Rectal smooth muscle tissue (tissue), 1 donor: ENCODE measurements around the gene SMIM41.

Source experiments
- H3K27ac ChIP-seq: one replicate; pipeline ENCODE4 v1.7.0; 2013; ENCODE audit warnings: low read depth, low read length, inconsistent platforms
- H3K27me3 ChIP-seq: one replicate; pipeline ENCODE4 v1.7.0; 2013; ENCODE audit warnings: low read length; ENCODE audit not compliant: control insufficient read depth, insufficient read depth
- H3K36me3 ChIP-seq: one replicate; pipeline ENCODE4 v1.7.0; 2013; ENCODE audit warnings: low read length; ENCODE audit not compliant: control insufficient read depth, insufficient read depth
- H3K4me1 ChIP-seq: one replicate; pipeline ENCODE4 v1.7.0; 2013; ENCODE audit warnings: low read length; ENCODE audit not compliant: control insufficient read depth, insufficient read depth
- H3K4me3 ChIP-seq: one replicate; pipeline ENCODE4 v1.7.0; 2013; ENCODE audit warnings: low read length
- H3K9ac ChIP-seq: one replicate; pipeline ENCODE4 v1.7.0; 2013; ENCODE audit warnings: low read length

The SMIM41 gene

DNA sequence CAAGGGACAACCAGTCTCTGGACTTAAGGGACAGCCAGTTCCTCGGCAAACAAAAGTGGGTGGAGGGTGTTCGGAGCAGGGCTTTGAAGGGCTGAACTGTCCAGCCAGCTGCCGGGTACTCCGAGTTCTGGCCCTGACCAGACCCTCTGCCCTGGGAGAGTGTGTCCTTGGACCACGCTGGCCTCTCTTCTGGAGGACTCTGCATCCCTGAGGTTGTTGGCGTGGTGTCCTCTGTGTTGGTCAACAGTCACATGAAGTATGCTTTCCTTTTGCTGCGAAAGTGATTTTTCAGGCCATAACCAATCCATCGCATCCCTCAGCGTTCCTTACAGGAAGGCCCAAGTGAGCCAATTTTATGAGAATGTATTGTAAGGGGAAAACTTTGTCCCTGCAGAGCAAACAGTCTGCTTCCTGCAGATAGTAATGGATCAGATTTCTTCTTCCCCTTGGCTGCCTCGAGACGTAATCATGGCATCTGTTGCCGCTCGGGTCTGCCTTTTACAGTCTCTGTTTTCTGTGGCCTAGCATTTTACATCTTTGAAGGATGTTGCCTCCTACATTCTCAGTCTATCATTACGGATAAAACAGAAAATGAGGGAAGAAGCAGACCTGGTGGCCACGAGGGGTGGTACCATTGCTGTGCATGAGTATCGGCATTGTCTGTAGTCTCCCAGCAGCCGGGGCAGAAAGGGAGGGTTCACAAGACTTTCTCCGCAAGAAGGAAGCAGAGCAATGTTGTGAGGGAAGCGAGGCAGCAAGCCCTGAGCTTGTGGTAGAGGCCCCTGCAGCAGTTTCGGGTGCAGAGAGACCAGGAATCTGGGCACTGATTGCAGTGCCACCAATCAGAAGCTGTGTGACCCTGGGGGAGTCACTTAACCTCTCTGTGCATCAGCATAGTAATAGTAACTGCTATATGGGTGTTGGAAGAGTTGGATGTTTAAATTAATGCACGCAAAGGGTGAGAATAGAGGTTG is 47.4 kb downstream of the SMIM41 start:
- no peak overlapping the region for H3K9ac ChIP-seq
- no peaks in the 10 kb centered on the region for H3K36me3 ChIP-seq
- H3K27ac ChIP-seq = no peak overlapping the region
- H3K4me3 ChIP-seq = no peak overlapping the region
- H3K4me1 ChIP-seq = no peaks in the 10 kb centered on the region
- no peaks in the 10 kb centered on the region for H3K27me3 ChIP-seq

DNA sequence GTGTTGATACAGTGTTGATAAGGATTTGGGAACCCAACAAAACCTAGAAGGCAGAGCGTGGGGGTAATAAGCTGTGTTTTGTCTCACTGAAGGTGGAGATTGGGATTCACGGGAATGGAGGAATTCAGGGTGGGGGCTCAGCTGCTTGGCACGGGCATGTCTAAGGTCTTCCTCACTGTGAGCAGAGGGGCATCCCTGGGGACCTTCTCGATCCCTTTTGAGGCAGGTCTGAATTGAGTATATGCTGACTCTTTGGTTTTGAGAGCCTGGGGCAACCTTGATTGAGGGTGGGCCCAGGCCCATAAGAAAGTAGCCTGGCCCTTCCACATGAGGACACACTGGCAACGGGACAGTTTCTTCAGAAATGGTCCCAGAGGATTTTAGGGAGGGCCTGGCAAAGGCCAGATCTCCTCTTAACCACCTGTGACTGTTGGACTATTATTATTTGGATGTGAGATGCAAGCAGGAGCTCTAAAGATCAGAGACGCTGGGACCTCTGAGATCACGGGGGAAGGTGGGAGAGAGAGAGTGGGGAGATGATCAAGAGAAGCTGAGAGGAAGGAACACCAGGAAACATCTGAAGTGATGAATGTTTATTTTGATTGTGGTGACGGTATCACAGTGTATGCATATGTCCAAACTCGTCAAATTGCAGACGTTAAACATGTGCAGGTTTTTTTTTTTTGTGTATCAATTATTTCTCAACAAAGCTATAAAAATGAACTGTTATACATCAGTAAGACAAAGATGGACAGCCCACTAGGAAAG is 48.4 kb downstream of the SMIM41 start:
- Histone ChIP-seq H3K36me3 (no peaks in the 10 kb centered on the region), H3K9ac (no peak overlapping the region), H3K4me3 (no peak overlapping the region), H3K27me3 (no peaks in the 10 kb centered on the region), H3K27ac (no peak overlapping the region), H3K4me1 (no peaks in the 10 kb centered on the region)

- Histone ChIP-seq H3K27ac (no peak overlapping the region), H3K27me3 (no peaks in the 10 kb centered on the region), H3K9ac (no peak overlapping the region), H3K4me3 (no peak overlapping the region), H3K4me1 (no peaks in the 10 kb centered on the region), H3K36me3 (no peaks in the 10 kb centered on the region)
These were observed 51.2 kb downstream of the SMIM41 start for GRCh38 chr12:52130711-52131110.

GRCh38 chr12:52132754-52133161 is 53.3 kb downstream of the SMIM41 start:
- no peaks in the 10 kb centered on the region for H3K36me3 ChIP-seq
- no peak overlapping the region for H3K9ac ChIP-seq
- no peaks in the 10 kb centered on the region for H3K4me1 ChIP-seq
- H3K4me3 ChIP-seq = no peak overlapping the region
- H3K27ac ChIP-seq = no peak overlapping the region
- peaks cover 1% of the 10 kb centered on the region for H3K27me3 ChIP-seq

DNA sequence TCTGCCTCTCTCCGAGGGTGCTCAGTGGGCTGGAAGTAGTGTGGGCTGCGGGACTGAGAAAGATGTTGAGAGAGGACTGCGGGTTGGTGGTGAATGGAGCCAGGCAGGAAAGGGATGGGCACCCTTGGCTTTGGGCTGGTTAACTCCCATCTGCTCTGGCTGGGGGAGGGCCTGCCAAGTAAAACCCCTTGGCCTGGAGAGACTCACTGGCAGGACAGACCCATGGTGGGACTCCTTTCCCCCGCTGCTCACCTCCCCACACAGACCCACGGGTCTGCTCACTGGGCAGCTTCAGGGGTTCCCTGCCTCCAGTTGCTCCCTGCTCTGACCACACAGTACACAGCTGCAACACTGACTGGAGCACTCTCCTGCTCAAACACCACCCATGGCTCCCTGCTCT is 58.2 kb downstream of the SMIM41 start:
- peaks cover 4% of the 10 kb centered on the region for H3K27me3 ChIP-seq
- H3K4me1 ChIP-seq = no peaks in the 10 kb centered on the region
- H3K36me3 ChIP-seq = no peaks in the 10 kb centered on the region
- no peak overlapping the region for H3K27ac ChIP-seq
- no peak overlapping the region for H3K4me3 ChIP-seq
- H3K9ac ChIP-seq = no peak overlapping the region

DNA sequence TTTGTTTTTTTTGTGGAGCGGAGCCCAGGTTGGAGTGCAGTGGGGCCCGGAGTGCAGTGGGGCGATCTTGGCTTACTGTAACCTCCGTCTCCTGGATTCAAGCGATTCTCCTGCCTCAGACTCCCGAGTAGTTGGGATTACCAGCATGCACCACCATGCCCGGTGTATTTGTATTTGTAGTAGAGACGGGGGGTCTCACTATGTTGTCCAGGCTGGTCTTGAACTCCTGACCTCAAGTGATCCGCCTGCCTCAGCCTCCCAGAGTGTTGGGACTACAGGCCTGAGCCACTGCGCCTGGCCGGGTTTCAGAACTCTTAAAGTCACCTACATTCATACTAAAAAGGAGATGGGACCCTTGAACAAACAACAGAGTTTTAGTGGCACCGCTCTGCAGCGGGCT is 59.6 kb downstream of the SMIM41 start:
- Histone ChIP-seq H3K36me3 (no peaks in the 10 kb centered on the region), H3K9ac (no peak overlapping the region), H3K4me1 (no peaks in the 10 kb centered on the region), H3K27ac (no peak overlapping the region), H3K27me3 (peaks cover 4% of the 10 kb centered on the region), H3K4me3 (no peak overlapping the region)

GRCh38 chr12:52139579-52140062 is 60.1 kb downstream of the SMIM41 start:
- no peaks in the 10 kb centered on the region for H3K36me3 ChIP-seq
- H3K9ac ChIP-seq = no peak overlapping the region
- H3K4me3 ChIP-seq = no peak overlapping the region
- no peaks in the 10 kb centered on the region for H3K4me1 ChIP-seq
- peaks cover 4% of the 10 kb centered on the region for H3K27me3 ChIP-seq
- no peak overlapping the region for H3K27ac ChIP-seq

DNA sequence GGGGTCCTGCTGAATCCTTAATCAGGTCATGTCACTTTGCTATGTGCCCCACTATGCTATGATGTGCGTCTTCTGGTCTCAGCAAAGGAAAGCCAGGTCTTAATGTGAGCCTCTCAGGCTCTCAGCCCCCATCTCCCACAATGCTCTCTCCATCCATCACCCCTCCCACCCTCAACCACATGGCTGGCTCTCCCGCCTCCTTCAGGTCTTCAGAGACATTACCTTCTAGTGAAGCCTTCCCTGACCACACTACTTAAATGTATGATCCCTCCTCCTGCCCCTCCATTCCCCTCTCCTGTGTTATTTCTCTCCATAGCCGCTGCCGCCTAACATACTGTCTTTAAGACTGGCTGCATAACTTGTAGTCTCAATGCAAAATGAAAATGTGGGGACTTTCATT is 61.8 kb downstream of the SMIM41 start:
- H3K27me3 ChIP-seq = peaks cover 4% of the 10 kb centered on the region
- H3K27ac ChIP-seq = no peak overlapping the region
- no peaks in the 10 kb centered on the region for H3K4me1 ChIP-seq
- H3K9ac ChIP-seq = no peak overlapping the region
- no peaks in the 10 kb centered on the region for H3K36me3 ChIP-seq
- no peak overlapping the region for H3K4me3 ChIP-seq

DNA sequence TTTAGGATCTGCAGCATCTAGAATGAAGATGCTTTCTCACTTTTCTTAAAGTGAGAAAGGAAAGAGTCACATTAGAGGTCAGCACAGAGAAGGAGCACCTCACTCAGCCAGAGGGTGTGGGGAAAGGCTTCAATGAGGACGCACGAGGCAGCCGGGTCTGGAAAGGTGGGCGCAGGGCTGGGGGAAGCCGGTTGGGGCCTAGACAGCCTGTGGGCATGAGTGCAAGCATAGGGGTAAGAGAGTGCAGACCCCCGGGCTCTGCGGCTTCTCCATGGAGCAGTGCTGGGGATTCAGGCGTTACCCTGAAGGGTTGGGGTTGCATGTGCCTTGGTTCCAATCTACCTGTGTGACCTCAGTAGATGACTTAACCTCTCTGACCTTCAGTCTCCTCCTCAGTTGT is 62.4 kb downstream of the SMIM41 start:
- Histone ChIP-seq H3K27me3 (peaks cover 4% of the 10 kb centered on the region), H3K36me3 (no peaks in the 10 kb centered on the region), H3K9ac (no peak overlapping the region), H3K4me1 (peaks cover 3% of the 10 kb centered on the region), H3K27ac (no peak overlapping the region), H3K4me3 (no peak overlapping the region)

GRCh38 chr12:52142431-52142830 is 62.9 kb downstream of the SMIM41 start:
- H3K27ac ChIP-seq = no peak overlapping the region
- no peak overlapping the region for H3K9ac ChIP-seq
- no peaks in the 10 kb centered on the region for H3K36me3 ChIP-seq

DNA sequence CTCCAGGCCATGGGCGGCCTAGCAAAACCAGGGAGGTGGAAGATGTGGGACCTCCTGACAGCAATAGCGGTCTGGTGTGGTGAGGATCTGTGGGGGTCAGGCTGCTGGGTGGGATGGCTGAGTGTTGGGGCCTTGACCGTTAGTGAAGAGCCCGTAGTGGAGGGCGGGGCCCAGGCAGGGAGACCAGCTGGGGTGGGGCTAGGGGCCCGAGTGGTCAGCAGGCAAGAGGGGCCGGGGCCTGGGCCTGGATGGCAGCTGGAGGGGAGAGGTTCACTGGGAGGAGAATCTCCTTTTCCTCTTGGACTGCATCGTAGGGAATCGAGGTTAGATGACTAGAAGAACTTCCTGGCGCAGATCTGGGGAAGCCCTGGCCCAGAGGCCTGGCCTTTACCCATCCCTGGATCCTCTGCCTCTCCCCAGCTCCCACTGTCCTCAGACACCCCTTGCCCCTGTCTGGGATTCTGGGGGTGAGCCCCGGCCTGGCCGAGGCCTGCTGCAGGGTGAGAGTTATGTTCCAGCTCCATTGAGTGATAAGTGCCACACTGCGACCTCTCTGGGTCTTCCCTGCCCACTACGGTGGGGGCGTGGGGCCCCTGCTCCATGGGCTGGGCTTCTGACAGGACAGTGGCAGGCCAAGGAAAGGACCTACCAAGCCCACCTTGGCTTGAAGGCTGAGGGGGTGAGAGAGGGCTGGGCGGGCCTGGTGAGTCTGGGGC is 65.2 kb downstream of the SMIM41 start:
- Histone ChIP-seq H3K4me1 (peaks cover 12% of the 10 kb centered on the region), H3K27ac (no peak overlapping the region), H3K9ac (no peak overlapping the region), H3K4me3 (no peak overlapping the region), H3K27me3 (no peaks in the 10 kb centered on the region), H3K36me3 (no peaks in the 10 kb centered on the region)

More at GRCh38 chr12:52142431-52142830, 62.9 kb downstream of the SMIM41 start:
- Histone ChIP-seq H3K4me3 (no peak overlapping the region), H3K4me1 (peaks cover 7% of the 10 kb centered on the region), H3K27me3 (peaks cover 4% of the 10 kb centered on the region)
